HL-60 (cell line): Measurements from ENCODE around the gene CNGA1.

Source experiments
- POLR2AphosphoS5 ChIP-seq: IDR thresholded peaks from 2 replicates; pipeline ENCODE4 v1.6.1; 2012; ENCODE audit warnings: low read depth
- TF ChIP-seq, protein P1 (sequence below): IDR thresholded peaks from one replicate; pipeline ENCODE4 v1.5.1; 2011; ENCODE audit warnings: low read length, control low read depth, inconsistent platforms; ENCODE audit not compliant: insufficient read depth
- TF ChIP-seq, protein P2 (sequence below): IDR thresholded peaks from 2 replicates; pipeline ENCODE4 v1.6.1; 2012; ENCODE audit warnings: low read depth; ENCODE audit not compliant: insufficient replicate concordance

DNA sequence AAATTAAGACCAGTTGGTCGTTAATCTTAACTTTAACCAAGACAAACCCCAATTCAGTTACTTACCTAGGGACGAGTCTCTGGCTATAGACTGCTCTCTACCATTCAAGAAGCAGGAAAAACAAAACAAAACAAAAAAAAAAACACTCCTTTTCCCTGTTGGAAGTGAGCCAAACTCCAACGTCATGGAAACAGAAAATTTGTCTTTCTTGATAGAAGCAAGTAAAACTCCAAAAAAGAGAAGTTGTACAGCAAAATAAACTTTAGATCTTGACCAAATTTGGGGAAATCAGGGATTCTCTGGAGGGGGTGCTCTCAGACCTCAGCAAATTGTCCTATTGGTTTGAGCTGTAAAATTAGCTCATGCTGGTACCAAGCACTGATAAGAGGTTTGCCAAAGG lies 3.7 kb downstream of the CNGA1 start:
- TF ChIP-seq, protein P1, sequence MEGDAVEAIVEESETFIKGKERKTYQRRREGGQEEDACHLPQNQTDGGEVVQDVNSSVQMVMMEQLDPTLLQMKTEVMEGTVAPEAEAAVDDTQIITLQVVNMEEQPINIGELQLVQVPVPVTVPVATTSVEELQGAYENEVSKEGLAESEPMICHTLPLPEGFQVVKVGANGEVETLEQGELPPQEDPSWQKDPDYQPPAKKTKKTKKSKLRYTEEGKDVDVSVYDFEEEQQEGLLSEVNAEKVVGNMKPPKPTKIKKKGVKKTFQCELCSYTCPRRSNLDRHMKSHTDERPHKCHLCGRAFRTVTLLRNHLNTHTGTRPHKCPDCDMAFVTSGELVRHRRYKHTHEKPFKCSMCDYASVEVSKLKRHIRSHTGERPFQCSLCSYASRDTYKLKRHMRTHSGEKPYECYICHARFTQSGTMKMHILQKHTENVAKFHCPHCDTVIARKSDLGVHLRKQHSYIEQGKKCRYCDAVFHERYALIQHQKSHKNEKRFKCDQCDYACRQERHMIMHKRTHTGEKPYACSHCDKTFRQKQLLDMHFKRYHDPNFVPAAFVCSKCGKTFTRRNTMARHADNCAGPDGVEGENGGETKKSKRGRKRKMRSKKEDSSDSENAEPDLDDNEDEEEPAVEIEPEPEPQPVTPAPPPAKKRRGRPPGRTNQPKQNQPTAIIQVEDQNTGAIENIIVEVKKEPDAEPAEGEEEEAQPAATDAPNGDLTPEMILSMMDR = no peak
- TF ChIP-seq, protein P2, sequence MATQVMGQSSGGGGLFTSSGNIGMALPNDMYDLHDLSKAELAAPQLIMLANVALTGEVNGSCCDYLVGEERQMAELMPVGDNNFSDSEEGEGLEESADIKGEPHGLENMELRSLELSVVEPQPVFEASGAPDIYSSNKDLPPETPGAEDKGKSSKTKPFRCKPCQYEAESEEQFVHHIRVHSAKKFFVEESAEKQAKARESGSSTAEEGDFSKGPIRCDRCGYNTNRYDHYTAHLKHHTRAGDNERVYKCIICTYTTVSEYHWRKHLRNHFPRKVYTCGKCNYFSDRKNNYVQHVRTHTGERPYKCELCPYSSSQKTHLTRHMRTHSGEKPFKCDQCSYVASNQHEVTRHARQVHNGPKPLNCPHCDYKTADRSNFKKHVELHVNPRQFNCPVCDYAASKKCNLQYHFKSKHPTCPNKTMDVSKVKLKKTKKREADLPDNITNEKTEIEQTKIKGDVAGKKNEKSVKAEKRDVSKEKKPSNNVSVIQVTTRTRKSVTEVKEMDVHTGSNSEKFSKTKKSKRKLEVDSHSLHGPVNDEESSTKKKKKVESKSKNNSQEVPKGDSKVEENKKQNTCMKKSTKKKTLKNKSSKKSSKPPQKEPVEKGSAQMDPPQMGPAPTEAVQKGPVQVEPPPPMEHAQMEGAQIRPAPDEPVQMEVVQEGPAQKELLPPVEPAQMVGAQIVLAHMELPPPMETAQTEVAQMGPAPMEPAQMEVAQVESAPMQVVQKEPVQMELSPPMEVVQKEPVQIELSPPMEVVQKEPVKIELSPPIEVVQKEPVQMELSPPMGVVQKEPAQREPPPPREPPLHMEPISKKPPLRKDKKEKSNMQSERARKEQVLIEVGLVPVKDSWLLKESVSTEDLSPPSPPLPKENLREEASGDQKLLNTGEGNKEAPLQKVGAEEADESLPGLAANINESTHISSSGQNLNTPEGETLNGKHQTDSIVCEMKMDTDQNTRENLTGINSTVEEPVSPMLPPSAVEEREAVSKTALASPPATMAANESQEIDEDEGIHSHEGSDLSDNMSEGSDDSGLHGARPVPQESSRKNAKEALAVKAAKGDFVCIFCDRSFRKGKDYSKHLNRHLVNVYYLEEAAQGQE = no peak
- no peak for TF ChIP-seq POLR2AphosphoS5
